Loucy (cell line): ENCODE measurements around the gene PSMB5.

Source experiments
- CTCF ChIP-seq: fragments of 200-600 bp; sonication (generic); conservative IDR thresholded peaks from 2 replicates; pipeline ENCODE4 v1.5.1; 2014; ENCODE audit warnings: mild to moderate bottlenecking, antibody characterized with exemption, low read length
- EZH2phosphoT487 ChIP-seq: fragments of 200-600 bp; IDR thresholded peaks from 2 replicates; pipeline ENCODE4 v1.6.1; 2018; ENCODE audit warnings: antibody characterized with exemption, mild to moderate bottlenecking, moderate library complexity, borderline replicate concordance

GRCh38 chr14:23069413-23069806 lies 34.7 kb upstream of the PSMB5 start:
- no peak for TF ChIP-seq CTCF
- no peak for TF ChIP-seq EZH2phosphoT487
